ENCODE results near the gene ANKS6. TPM values are rescaled to one million over a fixed set of nuclear protein-coding genes. Genes with fewer than 3 reads are reported as not detected.

ANKS6 gene
- total and polyA plus RNA-seq, 8 donors = 10.7 to 75.0 (median 19.5) TPM

- DNase-seq = no peak
- Histone ChIP-seq H3K4me3 (no peak overlapping the region), H3K36me3 (peaks cover 8 to 45% (median 34%) of the 10 kb centered on the region in 4 donors), H3K9me3 (peaks cover 0 to 2% (median 0%) of the 10 kb centered on the region in 4 donors), H3K4me1 (peaks cover 0 to 6% (median 0%) of the 10 kb centered on the region in 4 donors), H3K27ac (no peak overlapping the region), H3K27me3 (no peaks in the 10 kb centered on the region)
- 92 to 100% (median 98%) methylated on average over 3 of the region's 3 CpGs for WGBS, 5 donors
- intact Hi-C loops (cut with DNase I; ENCODE audit: low total_unique reads) = no loop called here
- TF ChIP-seq POLR2AphosphoS5 (IDR thresholded peaks at IDR 0.05) = no peak
- TF ChIP-seq EP300 (IDR thresholded peaks at IDR 0.05) = no peak
- TF ChIP-seq POLR2A (IDR thresholded peaks at IDR 0.05) = no peak
- no peak for TF ChIP-seq CTCF (IDR thresholded peaks at IDR 0.05)
Measured at GRCh38 chr9:98823666-98824334, 27.4 kb upstream of the ANKS6 start.

- no peak for DNase-seq
- H3K36me3 ChIP-seq = peaks cover 8 to 41% (median 27%) of the 10 kb centered on the region in 4 donors
- H3K27me3 ChIP-seq = no peaks in the 10 kb centered on the region
- H3K27ac ChIP-seq = no peak overlapping the region
- no peak overlapping the region for H3K4me3 ChIP-seq
- intact Hi-C loops (cut with DNase I; ENCODE audit: low total_unique reads) = no loop called here
- H3K4me1 ChIP-seq = peaks cover 0 to 6% (median 0%) of the 10 kb centered on the region in 4 donors
- peaks cover 0 to 6% (median 0%) of the 10 kb centered on the region in 4 donors for H3K9me3 ChIP-seq
- WGBS, 5 donors = 89 to 94% (median 93%) methylated on average over 6 of the region's 6 CpGs
- no peak for TF ChIP-seq EP300 (IDR thresholded peaks at IDR 0.05)
- no peak for TF ChIP-seq POLR2A (IDR thresholded peaks at IDR 0.05)
- TF ChIP-seq POLR2AphosphoS5 (IDR thresholded peaks at IDR 0.05) = no peak
- TF ChIP-seq CTCF (IDR thresholded peaks at IDR 0.05) = no peak
Measured at GRCh38 chr9:98822661-98823060, 26.3 kb upstream of the ANKS6 start.

- Histone ChIP-seq H3K36me3 (peaks cover 3 to 33% (median 19%) of the 10 kb centered on the region in 4 donors), H3K9me3 (peaks cover 0 to 6% (median 0%) of the 10 kb centered on the region in 4 donors), H3K4me1 (peaks cover 0 to 6% (median 0%) of the 10 kb centered on the region in 4 donors), H3K27ac (no peak overlapping the region), H3K27me3 (no peaks in the 10 kb centered on the region), H3K4me3 (no peak overlapping the region)
- 59 to 92% (median 65%) methylated on average over 2 of the region's 2 CpGs for WGBS, 5 donors
- no peak for TF ChIP-seq EP300 (IDR thresholded peaks at IDR 0.05)
- intact Hi-C loops (cut with DNase I; ENCODE audit: low total_unique reads) = no loop called here
- DNase-seq = no peak
Measured at GRCh38 chr9:98821831-98822230, 25.5 kb upstream of the ANKS6 start.

- 91 to 100% (median 97%) methylated on average over 3 of the region's 3 CpGs for WGBS, 5 donors
- Histone ChIP-seq H3K4me3 (no peak overlapping the region), H3K27me3 (no peaks in the 10 kb centered on the region), H3K36me3 (peaks cover 0 to 19% (median 10%) of the 10 kb centered on the region in 4 donors), H3K9me3 (peaks cover 0 to 6% (median 0%) of the 10 kb centered on the region in 4 donors), H3K27ac (no peak overlapping the region), H3K4me1 (peaks cover 0 to 6% (median 0%) of the 10 kb centered on the region in 4 donors)
- no peak for DNase-seq
- intact Hi-C loops (cut with DNase I; ENCODE audit: low total_unique reads) = no loop called here
- no peak for TF ChIP-seq CTCF (IDR thresholded peaks at IDR 0.05)
- no peak for TF ChIP-seq EP300 (IDR thresholded peaks at IDR 0.05)
- no peak for TF ChIP-seq POLR2AphosphoS5 (IDR thresholded peaks at IDR 0.05)
- no peak for TF ChIP-seq POLR2A (IDR thresholded peaks at IDR 0.05)
Measured at GRCh38 chr9:98819231-98819630, 22.9 kb upstream of the ANKS6 start.

GRCh38 chr9:98818764-98819163 lies 22.4 kb upstream of the ANKS6 start:
- peaks cover 0 to 6% (median 0%) of the 10 kb centered on the region in 4 donors for H3K4me1 ChIP-seq
- no peak for TF ChIP-seq POLR2AphosphoS5 (IDR thresholded peaks at IDR 0.05)
- TF ChIP-seq POLR2A (IDR thresholded peaks at IDR 0.05) = no peak
- no peak for TF ChIP-seq EP300 (IDR thresholded peaks at IDR 0.05)
- TF ChIP-seq CTCF (IDR thresholded peaks at IDR 0.05) = no peak
- H3K27me3 ChIP-seq = no peaks in the 10 kb centered on the region
- intact Hi-C loops (cut with DNase I; ENCODE audit: low total_unique reads) = no loop called here
- 83 to 93% (median 88%) methylated on average over 2 of the region's 2 CpGs for WGBS, 5 donors
- DNase-seq = no peak
- H3K4me3 ChIP-seq = no peak overlapping the region
- peaks cover 0 to 14% (median 8%) of the 10 kb centered on the region in 4 donors for H3K36me3 ChIP-seq
- H3K27ac ChIP-seq = no peak overlapping the region
- peaks cover 0 to 6% (median 0%) of the 10 kb centered on the region in 4 donors for H3K9me3 ChIP-seq

Measured in stomach (tissue), 9 donors.